Skeletal muscle cell (primary cell): ENCODE data around the gene RNF224.
"Not testable (repeated sequence)": the region's sequence is repeated elsewhere in the genome, so short reads cannot be mapped to it uniquely, and the experiment has no call there.

Source experiments
- DNase-seq: peaks from one replicate; pipeline ENCODE4 v3.0.0-alpha.2; 2010; ENCODE audit warnings: low read depth
- H3K4me3 ChIP-seq: 2 replicates; pipeline ENCODE4 v1.5.1; 2011; ENCODE audit warnings: low read depth, mild to moderate bottlenecking, control low read depth, low read length, moderate library complexity

The RNF224 gene

GRCh38 chr9:137247135-137247915, 20.0 kb downstream of the RNF224 start:
- DNase-seq: no peak
- H3K4me3 ChIP-seq: no peak overlapping the region

GRCh38 chr9:137247916-137248175, 20.5 kb downstream of the RNF224 start:
- H3K4me3 ChIP-seq: no peak overlapping the region
- no peak for DNase-seq

- no peak overlapping the region for H3K4me3 ChIP-seq
- no peak for DNase-seq
These were observed 23.3 kb downstream of the RNF224 start for GRCh38 chr9:137250329-137251193.

- no peak for DNase-seq
- no peak within 1 kb of the TSS for H3K4me3 ChIP-seq
These were observed 23.8 kb downstream of the RNF224 start, which contains the start of gene STPG3 for GRCh38 chr9:137251194-137251461. TSS of gene STPG3 (plus strand) at chr9:137251286. CDS start at chr9:137251287, 1 bp downstream.

DNA sequence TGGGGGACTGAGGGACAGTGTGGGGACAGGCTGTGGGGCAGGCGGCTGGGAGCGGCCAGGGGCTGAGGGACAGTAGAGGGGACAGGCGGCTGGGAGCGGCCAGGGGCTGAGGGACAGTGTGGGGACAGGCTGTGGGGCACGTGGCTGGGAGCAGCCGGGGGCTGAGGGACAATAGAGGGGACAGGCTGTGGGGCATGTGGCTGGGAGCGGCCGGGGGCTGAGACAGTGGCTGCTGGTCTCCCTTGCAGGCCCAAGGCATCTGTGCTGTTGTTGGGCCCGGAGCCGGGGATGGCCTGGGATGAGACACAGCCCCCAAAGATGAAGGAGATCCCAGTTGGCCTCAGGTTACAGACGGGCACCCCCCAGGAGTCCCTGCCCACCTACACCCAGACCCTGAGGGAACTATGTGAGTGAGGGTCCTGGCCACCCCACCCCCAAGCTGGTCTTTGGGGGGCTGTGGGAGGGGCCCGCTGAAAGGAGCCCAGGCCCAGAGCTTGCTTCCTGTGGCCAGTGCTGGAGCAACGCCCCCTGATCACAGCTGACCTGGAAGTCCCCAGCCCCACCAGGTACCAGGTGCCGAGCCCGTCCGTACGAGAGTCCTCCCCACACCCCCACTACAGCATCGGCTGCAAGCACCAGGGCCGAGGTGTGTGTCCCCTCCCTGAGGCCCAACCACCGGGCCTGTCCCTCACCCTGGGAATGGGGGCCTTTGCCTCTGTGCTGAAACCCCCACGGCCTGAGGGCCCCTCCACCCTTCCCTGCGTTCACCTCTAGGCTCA, 24.4 kb downstream of the RNF224 start:
- DNase-seq: no peak

DNA sequence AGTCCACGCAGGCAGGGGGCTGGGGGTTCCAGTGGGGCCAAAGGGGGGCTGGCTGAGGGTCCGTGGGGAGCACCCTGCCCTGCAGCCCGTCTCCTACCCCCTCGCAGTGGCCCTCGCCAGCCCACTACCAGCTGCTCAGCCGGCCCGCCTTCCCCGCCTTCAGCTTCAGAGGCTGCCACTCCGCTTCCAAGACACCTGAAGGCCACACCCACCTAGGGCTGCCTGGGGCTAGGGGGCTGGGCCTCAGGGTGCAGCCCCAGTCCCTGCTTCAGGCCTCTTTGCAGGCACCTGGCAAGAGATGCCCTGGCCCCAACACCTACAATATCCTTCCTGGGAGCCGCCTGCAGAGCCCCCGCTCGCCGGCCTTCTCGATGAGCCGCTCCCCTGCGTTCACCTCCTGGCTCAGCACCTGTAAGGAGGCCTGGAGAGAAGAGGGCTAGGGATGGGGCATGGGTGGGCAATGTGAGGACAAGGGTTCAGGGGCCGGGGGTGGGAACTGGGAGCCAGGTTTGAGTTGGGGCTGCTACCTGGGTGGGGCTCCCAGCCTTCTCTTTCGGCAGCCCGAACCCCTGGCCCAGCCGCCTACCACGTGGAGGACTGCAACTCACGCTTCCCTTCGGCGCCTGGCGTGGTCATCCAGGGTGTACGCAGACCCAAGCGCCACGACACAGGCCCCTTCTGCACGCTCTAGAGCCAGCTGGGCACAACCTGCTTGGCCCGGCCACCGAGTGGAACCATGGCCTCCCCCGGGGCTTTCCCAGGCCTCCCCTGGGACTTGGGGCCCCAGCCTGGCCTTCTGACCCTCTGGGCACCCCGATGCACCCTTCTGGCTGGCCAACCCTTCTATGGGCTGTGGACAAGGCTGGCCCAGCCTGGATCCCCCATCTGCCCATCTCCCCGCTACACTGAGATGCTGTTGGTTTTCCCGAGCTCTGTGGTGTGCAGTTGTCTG, 25.5 kb downstream of the RNF224 start:
- no peak overlapping the region for H3K4me3 ChIP-seq
- DNase-seq: no peak

More for the DNA sequence above, 24.4 kb downstream of the RNF224 start:
- H3K4me3 ChIP-seq: no peak overlapping the region

- DNase-seq: no peak
- peak overlapping the region; percentile 86 for H3K4me3 ChIP-seq
These were observed 26.7 kb downstream of the RNF224 start for GRCh38 chr9:137253717-137254623.

GRCh38 chr9:137254624-137255447, 27.5 kb downstream of the RNF224 start, which contains the start of gene NELFB:
TSS of gene NELFB (plus strand) at chr9:137255327.
- peak within 1 kb of the TSS; percentile 95 for H3K4me3 ChIP-seq
- DNase-seq: peak; percentile 41

DNA sequence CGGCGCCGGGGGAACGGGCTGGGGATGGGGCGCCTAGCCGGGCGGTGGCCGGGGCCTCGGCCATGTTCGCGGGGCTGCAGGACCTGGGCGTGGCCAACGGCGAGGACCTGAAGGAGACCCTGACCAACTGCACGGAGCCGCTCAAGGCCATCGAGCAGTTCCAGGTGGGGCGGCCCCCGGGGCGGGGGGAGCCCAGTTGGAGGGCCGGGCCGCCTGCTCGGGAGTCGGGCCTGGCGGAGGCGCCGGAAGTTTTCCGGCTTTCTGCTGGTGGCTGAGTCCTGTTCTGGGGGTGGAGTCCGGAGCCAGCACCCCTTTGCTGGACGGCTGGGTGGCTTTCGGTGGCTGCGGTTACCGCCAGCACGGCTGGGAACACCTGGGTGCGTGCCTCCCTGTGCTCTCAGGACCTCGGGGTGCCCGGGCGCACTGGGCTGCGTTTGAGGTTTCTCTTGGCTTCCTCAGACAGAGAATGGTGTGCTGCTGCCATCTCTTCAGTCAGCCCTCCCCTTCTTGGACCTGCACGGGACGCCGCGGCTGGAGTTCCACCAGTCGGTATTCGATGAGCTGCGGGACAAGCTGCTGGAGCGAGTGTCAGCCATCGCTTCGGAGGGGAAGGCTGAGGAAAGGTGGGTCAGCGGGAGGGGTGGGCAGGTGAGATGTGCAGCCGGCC, 28.3 kb downstream of the RNF224 start:
- peak overlapping the region; percentile 95 for H3K4me3 ChIP-seq
- DNase-seq: no peak

- peak overlapping the region; percentile 95 for H3K4me3 ChIP-seq
- no peak for DNase-seq
These were observed 29.1 kb downstream of the RNF224 start for GRCh38 chr9:137256362-137256761.

DNA sequence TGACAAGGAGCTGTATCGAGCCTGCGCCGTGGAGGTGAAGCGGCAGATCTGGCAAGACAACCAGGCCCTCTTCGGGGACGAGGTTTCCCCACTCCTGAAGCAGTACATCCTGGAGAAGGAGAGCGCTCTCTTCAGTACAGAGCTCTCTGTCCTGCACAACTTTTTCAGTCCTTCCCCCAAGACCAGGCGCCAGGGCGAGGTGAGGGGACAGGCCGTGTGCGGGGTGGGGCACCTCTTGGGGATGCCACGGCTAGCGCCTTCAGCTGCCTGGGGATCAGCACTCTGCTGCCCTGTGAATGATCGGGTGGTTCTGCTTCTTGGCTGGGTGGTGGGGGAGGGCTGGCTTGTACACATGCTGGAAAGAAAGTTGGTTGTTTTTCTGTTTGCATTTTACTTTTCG, 29.6 kb downstream of the RNF224 start:
- DNase-seq: no peak
- no peak overlapping the region for H3K4me3 ChIP-seq

GRCh38 chr9:137262173-137262908, 35.0 kb downstream of the RNF224 start:
- DNase-seq, H3K4me3 ChIP-seq: not testable (repeated sequence)

GRCh38 chr9:137262909-137263285, 35.6 kb downstream of the RNF224 start:
- H3K4me3 ChIP-seq: no peak overlapping the region
- DNase-seq: no peak

DNA sequence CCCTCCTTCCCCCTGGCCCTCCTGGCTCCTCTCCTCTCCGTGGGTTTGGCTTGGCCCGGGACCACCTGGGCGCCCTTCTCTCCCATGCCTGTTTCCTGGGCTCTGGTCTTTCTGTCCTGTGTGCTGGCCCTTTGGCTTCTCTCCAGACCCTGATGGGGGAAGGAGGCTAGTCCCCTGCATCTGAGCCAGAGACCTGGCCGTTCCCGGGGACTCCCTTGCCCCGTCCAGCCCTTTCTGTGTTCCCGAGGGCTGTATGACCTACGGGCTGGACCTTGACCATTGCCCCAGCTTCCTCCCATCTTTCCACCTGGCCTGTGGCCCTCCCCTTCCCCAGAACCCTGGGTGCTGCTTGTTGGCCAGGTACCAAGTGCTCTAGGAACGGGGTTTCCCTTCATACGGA, 36.2 kb downstream of the RNF224 start:
- DNase-seq: no peak
- H3K4me3 ChIP-seq: no peak overlapping the region

GRCh38 chr9:137264067-137264466, 36.8 kb downstream of the RNF224 start:
- no peak for DNase-seq
- no peak overlapping the region for H3K4me3 ChIP-seq

- no peak for DNase-seq
- no peak overlapping the region for H3K4me3 ChIP-seq
These were observed 38.3 kb downstream of the RNF224 start for GRCh38 chr9:137265496-137266161.
